ENCODE results near the gene FBRS. TPM values are rescaled to one million over a fixed set of nuclear protein-coding genes. Genes with fewer than 3 reads are reported as not detected.

FBRS gene
- total and polyA plus RNA-seq, 2 donors (not counting 3 experiments of a cell fraction or from before 2014, with no cell fraction given), result 15.5 to 68.6 TPM

DNA sequence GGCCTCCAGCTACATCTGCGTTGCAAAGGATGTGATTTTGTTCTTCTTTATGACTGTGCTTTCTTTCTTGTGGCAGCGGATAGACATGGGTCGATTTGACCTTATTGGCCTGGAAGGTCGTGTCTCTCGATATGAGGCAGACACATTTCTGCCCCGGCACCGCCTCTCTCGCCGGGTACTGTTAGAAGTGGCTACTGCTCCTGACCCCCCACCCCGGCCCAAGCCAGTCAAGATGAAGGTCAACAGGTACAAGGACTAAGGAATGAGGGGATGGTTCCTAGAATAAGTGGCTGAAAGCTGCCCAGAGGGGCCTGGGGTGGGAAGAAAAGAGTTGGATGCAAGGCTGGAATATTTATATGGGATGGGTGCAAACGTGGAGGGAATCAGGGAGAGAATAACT is 61.9 kb downstream of the FBRS start:
- CTCF ChIA-PET, result no interaction called here
- H3K27ac ChIP-seq (ENCODE audit: insufficient read depth, low read depth, low read length), result no peak overlapping the region
- TF ChIP-seq, protein P1, sequence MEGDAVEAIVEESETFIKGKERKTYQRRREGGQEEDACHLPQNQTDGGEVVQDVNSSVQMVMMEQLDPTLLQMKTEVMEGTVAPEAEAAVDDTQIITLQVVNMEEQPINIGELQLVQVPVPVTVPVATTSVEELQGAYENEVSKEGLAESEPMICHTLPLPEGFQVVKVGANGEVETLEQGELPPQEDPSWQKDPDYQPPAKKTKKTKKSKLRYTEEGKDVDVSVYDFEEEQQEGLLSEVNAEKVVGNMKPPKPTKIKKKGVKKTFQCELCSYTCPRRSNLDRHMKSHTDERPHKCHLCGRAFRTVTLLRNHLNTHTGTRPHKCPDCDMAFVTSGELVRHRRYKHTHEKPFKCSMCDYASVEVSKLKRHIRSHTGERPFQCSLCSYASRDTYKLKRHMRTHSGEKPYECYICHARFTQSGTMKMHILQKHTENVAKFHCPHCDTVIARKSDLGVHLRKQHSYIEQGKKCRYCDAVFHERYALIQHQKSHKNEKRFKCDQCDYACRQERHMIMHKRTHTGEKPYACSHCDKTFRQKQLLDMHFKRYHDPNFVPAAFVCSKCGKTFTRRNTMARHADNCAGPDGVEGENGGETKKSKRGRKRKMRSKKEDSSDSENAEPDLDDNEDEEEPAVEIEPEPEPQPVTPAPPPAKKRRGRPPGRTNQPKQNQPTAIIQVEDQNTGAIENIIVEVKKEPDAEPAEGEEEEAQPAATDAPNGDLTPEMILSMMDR (IDR thresholded peaks at IDR 0.05; ENCODE audit: extremely low read depth in 1 of 2, insufficient read depth in 1 of 2, low read depth in 1 of 2, low read length in 2 of 2), result no peak
- TF ChIP-seq JUN (IDR thresholded peaks at IDR 0.05; ENCODE audit: borderline replicate concordance, insufficient read depth, insufficient read length, low read depth) (no peak), POLR2A (IDR thresholded peaks at IDR 0.05; ENCODE audit: low read depth, low read length) (no peak), POLR2AphosphoS5 (IDR thresholded peaks at IDR 0.05; ENCODE audit: insufficient read depth, low read depth, low read length) (no peak), GATA2 (IDR thresholded peaks at IDR 0.05; ENCODE audit: insufficient read depth, insufficient read length, low read depth, low read length) (no peak), EZH2 (IDR thresholded peaks at IDR 0.05; ENCODE audit: borderline replicate concordance, low read depth, low read length, severe bottlenecking) (no peak), MYC (IDR thresholded peaks at IDR 0.05; ENCODE audit: low read depth, low read length) (no peak), FOS (IDR thresholded peaks at IDR 0.05; ENCODE audit: borderline replicate concordance, insufficient read depth, low read length) (no peak)
- TF ChIP-seq, protein P2, sequence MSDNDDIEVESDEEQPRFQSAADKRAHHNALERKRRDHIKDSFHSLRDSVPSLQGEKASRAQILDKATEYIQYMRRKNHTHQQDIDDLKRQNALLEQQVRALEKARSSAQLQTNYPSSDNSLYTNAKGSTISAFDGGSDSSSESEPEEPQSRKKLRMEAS (IDR thresholded peaks at IDR 0.05; ENCODE audit: insufficient read depth, insufficient read length), result no peak
- H3K36me3 ChIP-seq (ENCODE audit: control insufficient read depth in 2 of 2, extremely low read depth in 1 of 2, insufficient read depth in 2 of 2, low read length in 2 of 2), result peaks cover 59 to 68% of the 10 kb centered on the region in 2 experiments
- no peaks in the 10 kb centered on the region for H3K27me3 ChIP-seq (ENCODE audit: control insufficient read depth in 2 of 2, insufficient read depth in 2 of 2, low read length in 2 of 2)
- H3K79me2 ChIP-seq (ENCODE audit: control insufficient read depth, insufficient read depth, low read length), result peaks cover 31% of the 10 kb centered on the region
- intact Hi-C loops (cut with micrococcal nuclease) (no loop called here), dilution Hi-C loops (cut with MboI; ENCODE audit: extremely low pct_ligation_motif_present, low sequenced_read_pairs) (no loop called here)
- H3K9me3 ChIP-seq (replicated peaks; ENCODE audit: control insufficient read depth, insufficient read depth, low read length), result no peaks in the 10 kb centered on the region
- BruUV-seq (replicated peaks), result no TSS peak
- FAIRE-seq, result no peak
- no peaks in the 10 kb centered on the region for H4K20me1 ChIP-seq (replicated peaks; ENCODE audit: control insufficient read depth, extremely low read depth, insufficient read depth, low read length)
- H2AFZ ChIP-seq (ENCODE audit: low read depth, low read length), result no peak overlapping the region
- H3K9ac ChIP-seq (replicated peaks; ENCODE audit: extremely low read depth, insufficient read depth, low read length), result no peak overlapping the region
- no peak overlapping the region for H3K4me2 ChIP-seq (ENCODE audit: insufficient read depth, low read length)
- no peak for DNase-seq (ENCODE audit: low read depth, low spot score)
- no peaks in the 10 kb centered on the region for H3K9me1 ChIP-seq (replicated peaks; ENCODE audit: control insufficient read depth, extremely low read depth, insufficient read depth, low read length)
- no peak overlapping the region for H3K4me3 ChIP-seq (replicated peaks in 1 of 3; ENCODE audit: insufficient read depth in 1 of 3, low read depth in 1 of 3, low read length in 3 of 3)
- H3K4me1 ChIP-seq (ENCODE audit: control insufficient read depth, extremely low read depth, insufficient read depth, low read length), result no peaks in the 10 kb centered on the region
- POLR2A ChIA-PET, result no interaction called here

Small RNAs within 50 kb of the gene (small RNA-seq; reads per million reads assigned to genes)
- not detected for gene AC093249.1 (ENCODE audit: insufficient read depth, insufficient read length, low read depth, low replicate concordance)
- not detected for gene RNU6-1043P (ENCODE audit: insufficient read depth, insufficient read length, low read depth, low replicate concordance)
- not detected for gene RNU6-416P (ENCODE audit: insufficient read depth, insufficient read length, low read depth, low replicate concordance)
- gene SNORA30 (ENCODE audit: insufficient read depth, insufficient read length, low read depth, low replicate concordance), result 0.88 reads per million

Other genes starting within 250 kb of the FBRS start
- 65.2 and 68.0 TPM in 2 replicates for gene DCTPP1, start 228.4 kb upstream of the FBRS start, total RNA-seq
- gene DCTPP1, start 228.4 kb upstream of the FBRS start, polyA plus RNA-seq, result 82.0 and 88.6 TPM in 2 replicates
- 32.0 and 32.8 TPM in 2 replicates for gene SEPHS2, start 212.6 kb upstream of the FBRS start, total RNA-seq
- gene SEPHS2, start 212.6 kb upstream of the FBRS start, polyA plus RNA-seq, result 19.4 and 22.9 TPM in 2 replicates
- gene ITGAL, start 185.7 kb upstream of the FBRS start, total RNA-seq, result not detected in 2 replicates
- not detected in 2 replicates for gene ITGAL, start 185.7 kb upstream of the FBRS start, polyA plus RNA-seq
- 24.7 and 25.1 TPM in 2 replicates for gene ZNF768, start 131.9 kb upstream of the FBRS start, total RNA-seq
- gene ZNF768, start 131.9 kb upstream of the FBRS start, polyA plus RNA-seq, result 24.2 and 35.2 TPM in 2 replicates
- gene ZNF747, start 123.6 kb upstream of the FBRS start, total RNA-seq, result 7.2 and 8.6 TPM in 2 replicates
- 6.4 and 7.0 TPM in 2 replicates for gene ZNF747, start 123.6 kb upstream of the FBRS start, polyA plus RNA-seq
- gene ZNF764, start 100.1 kb upstream of the FBRS start, total RNA-seq, result 10.7 and 12.1 TPM in 2 replicates
- gene ZNF764, start 100.1 kb upstream of the FBRS start, polyA plus RNA-seq, result 5.0 and 7.9 TPM in 2 replicates
- 10.5 and 10.9 TPM in 2 replicates for gene ZNF688, start 86.7 kb upstream of the FBRS start, total RNA-seq
- gene ZNF688, start 86.7 kb upstream of the FBRS start, polyA plus RNA-seq, result 5.4 and 7.5 TPM in 2 replicates
- gene ZNF785, start 72.7 kb upstream of the FBRS start, total RNA-seq, result 17.6 and 21.9 TPM in 2 replicates
- 7.8 and 9.7 TPM in 2 replicates for gene ZNF785, start 72.7 kb upstream of the FBRS start, polyA plus RNA-seq
- gene ZNF689, start 48.0 kb upstream of the FBRS start, total RNA-seq, result 6.8 and 8.4 TPM in 2 replicates
- gene ZNF689, start 48.0 kb upstream of the FBRS start, polyA plus RNA-seq, result 7.5 and 9.2 TPM in 2 replicates
- gene PRR14, start 7.5 kb upstream of the FBRS start, total RNA-seq, result 57.0 and 70.0 TPM in 2 replicates
- gene PRR14, start 7.5 kb upstream of the FBRS start, polyA plus RNA-seq, result 17.0 and 20.5 TPM in 2 replicates
- gene SRCAP, start 40.7 kb downstream of the FBRS start, total RNA-seq, result 67.6 and 77.7 TPM in 2 replicates
- 9.7 and 11.0 TPM in 2 replicates for gene SRCAP, start 40.7 kb downstream of the FBRS start, polyA plus RNA-seq
- gene PHKG2, start 90.0 kb downstream of the FBRS start, total RNA-seq, result 33.0 and 34.1 TPM in 2 replicates
- 48.8 and 55.4 TPM in 2 replicates for gene PHKG2, start 90.0 kb downstream of the FBRS start, polyA plus RNA-seq
- gene CFAP119, start 103.6 kb downstream of the FBRS start, total RNA-seq, result 6.5 and 7.2 TPM in 2 replicates
- gene CFAP119, start 103.6 kb downstream of the FBRS start, polyA plus RNA-seq, result 9.5 and 13.7 TPM in 2 replicates
- gene RNF40, start 103.9 kb downstream of the FBRS start, total RNA-seq, result 97.0 and 102 TPM in 2 replicates
- 60.5 and 67.6 TPM in 2 replicates for gene RNF40, start 103.9 kb downstream of the FBRS start, polyA plus RNA-seq
- gene ZNF629, start 128.8 kb downstream of the FBRS start, total RNA-seq, result 11.2 and 11.7 TPM in 2 replicates
- gene ZNF629, start 128.8 kb downstream of the FBRS start, polyA plus RNA-seq, result 5.2 and 5.6 TPM in 2 replicates
- gene BCL7C, start 235.6 kb downstream of the FBRS start, total RNA-seq, result 38.3 and 39.5 TPM in 2 replicates
- 30.2 and 33.7 TPM in 2 replicates for gene BCL7C, start 235.6 kb downstream of the FBRS start, polyA plus RNA-seq
- 1.4 and 1.5 TPM in 2 replicates for gene CTF1, start 238.2 kb downstream of the FBRS start, total RNA-seq
- 4.3 and 4.7 TPM in 2 replicates for gene CTF1, start 238.2 kb downstream of the FBRS start, polyA plus RNA-seq

Measured in endothelial cell of umbilical vein (primary cell).